GM12873 (cell line): ENCODE data around the gene CDK17.

Source experiments
- TF ChIP-seq, protein P1 (sequence below): IDR thresholded peaks from 2 replicates; pipeline ENCODE4 v1.5.1; 2012; ENCODE audit warnings: low read depth, mild to moderate bottlenecking, moderate library complexity, low read length, control low read depth; ENCODE audit not compliant: insufficient read depth; ENCODE audit errors: missing control alignments

The CDK17 gene

DNA sequence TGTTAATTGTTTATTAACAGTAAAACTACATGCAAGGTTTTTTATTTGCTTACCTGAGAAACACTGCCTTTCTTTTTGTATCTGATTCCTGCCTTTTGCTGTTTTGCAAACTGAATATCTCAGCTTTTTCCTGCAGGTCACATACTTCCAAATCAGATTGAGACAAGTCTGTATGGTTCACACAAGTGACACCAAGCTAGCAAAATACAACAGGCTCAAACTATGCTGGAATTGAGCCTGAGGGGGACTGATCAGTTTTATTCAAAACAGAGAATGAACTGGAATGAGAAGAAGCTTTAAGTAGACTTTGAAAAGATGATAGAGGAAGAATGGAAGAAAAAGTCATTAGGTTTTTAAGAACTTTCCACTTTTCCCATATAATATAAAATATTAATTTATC is 12.2 kb upstream of the CDK17 start:
- TF ChIP-seq, protein P1, sequence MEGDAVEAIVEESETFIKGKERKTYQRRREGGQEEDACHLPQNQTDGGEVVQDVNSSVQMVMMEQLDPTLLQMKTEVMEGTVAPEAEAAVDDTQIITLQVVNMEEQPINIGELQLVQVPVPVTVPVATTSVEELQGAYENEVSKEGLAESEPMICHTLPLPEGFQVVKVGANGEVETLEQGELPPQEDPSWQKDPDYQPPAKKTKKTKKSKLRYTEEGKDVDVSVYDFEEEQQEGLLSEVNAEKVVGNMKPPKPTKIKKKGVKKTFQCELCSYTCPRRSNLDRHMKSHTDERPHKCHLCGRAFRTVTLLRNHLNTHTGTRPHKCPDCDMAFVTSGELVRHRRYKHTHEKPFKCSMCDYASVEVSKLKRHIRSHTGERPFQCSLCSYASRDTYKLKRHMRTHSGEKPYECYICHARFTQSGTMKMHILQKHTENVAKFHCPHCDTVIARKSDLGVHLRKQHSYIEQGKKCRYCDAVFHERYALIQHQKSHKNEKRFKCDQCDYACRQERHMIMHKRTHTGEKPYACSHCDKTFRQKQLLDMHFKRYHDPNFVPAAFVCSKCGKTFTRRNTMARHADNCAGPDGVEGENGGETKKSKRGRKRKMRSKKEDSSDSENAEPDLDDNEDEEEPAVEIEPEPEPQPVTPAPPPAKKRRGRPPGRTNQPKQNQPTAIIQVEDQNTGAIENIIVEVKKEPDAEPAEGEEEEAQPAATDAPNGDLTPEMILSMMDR = no peak

DNA sequence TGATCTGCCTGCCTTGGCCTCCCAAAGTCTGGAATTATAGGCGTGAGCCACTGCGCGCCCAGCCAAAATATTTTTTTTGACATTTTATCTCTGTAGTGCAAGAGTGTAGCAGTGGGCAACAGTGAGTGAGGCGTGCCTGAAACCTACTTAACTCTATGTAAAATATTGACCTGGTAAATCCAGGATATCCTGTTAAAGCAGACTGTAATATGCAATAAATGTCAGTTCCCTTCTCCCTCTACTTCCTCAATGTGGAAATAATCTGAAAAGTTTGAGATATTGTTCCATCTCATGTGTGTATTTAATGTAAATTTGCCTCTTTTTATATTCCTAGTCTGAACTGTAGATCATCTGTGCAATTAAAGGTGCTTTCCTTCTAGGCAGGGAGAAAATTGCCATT is 9.5 kb upstream of the CDK17 start:
- TF ChIP-seq, protein P1 = no peak

DNA sequence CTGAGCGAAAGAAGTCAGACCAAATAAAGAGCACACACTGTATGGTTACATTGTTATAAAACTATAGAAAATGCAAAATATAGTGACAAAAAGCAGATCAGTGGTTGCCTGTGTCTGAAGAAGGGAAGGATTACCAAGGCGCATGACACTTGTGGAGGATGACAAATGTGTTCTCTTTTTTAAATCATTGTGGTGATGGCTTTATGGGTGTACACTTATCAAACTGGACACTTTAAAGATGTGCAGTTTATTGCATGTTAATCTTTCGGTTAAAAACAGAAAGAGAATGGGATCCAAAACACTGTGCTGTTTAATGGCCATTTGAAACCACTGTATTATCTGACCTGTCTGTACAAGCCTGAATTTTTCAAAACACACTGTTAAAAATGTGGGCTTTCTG is 8.8 kb upstream of the CDK17 start:
- TF ChIP-seq, protein P1 = no peak

DNA sequence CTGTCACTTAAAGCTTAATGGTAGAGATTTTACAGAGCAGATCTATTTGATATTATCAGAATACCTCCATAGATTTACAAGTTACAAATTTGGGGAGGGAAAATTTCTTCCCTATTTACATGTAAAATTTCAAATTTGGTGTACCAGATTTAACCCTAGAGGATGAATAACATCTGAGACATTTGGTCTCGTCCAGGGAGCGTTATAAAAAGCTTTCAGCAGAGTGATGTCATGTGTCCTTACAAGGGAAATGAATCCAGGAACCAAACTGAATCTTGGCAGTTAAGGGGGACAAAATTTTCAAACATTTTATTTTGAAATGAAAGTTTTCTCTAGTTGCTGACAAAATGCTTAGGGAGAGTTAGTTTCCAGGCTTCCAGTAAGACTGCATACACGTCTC is 4.5 kb upstream of the CDK17 start:
- TF ChIP-seq, protein P1 = no peak

DNA sequence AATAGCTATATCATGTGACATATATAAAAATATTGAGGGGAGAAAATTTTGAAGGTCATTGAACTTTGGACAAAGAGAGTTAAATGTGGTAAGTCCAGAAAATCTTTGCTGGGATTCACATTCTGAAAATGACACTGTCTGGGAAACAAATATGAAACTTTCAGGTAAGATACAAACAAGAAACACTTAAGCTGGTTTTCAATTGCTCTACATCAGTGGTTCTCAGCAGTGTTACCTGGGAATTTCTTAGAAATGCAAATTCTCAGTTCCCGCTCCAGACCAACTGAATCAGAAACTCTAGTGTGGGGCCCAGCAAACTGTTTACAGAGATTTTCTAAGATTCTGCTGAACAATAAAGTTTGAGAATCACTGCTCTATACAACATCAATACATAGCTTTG is 3.6 kb upstream of the CDK17 start:
- TF ChIP-seq, protein P1 = no peak

DNA sequence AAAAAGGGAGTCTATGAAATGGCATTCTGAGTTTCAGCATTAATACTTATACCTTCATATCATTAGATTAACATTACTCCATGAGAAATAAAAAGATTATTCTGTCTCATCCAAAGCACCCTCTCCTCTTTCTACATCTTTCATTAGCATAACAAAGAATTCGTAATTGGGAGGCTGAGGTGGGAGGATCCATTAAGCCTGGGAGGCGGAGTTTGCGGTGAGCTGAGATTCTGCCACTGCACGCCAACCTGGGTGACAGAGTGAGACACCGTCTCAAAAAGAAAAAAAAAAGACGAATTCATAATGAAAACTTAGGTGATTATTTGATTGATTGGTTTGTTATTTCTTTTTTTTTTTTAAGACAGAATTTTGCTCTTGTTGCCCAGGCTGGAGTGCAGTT is 1.8 kb upstream of the CDK17 start:
- TF ChIP-seq, protein P1 = no peak

DNA sequence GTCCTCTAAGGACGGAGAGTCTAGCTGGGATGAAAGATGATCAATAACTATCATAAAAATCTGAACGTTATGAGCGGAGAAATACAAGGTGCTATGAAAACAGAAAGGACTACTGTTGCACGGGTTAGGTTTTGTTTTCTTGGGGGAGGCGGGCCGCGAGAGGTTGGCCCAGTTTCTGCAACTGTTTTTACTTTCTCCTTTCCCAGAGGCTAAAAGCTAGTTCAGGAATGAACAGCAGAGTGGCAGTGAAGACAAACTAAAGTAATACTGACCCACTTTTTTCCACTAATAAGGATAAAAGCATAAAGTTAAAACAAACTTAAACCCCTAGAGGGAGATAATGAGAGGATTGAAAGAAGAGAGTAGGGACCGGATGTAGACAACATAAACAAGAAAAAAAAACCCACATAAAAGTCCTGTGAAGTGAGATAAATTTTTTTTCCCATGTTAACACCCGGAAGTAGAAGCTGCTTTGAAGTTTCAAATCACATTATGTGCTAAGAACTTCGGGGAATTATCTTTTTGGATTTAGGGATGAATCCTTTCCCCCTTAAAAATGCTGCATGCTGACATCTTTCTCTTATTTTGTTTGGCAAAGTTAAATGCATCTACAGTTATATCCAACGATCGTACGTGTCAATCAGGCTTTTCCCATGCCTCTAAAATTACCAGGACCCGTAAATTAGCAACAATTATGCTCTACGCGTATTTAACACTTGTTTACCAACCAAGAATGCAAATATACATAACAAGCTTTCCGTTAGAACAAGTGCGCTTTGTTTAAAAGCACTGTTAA is 1.0 kb upstream of the CDK17 start:
- TF ChIP-seq, protein P1 = peak; percentile 30
